Jurkat, Clone E6-1 (cell line): Measurements from ENCODE around the gene SYPL2.

Source experiments
- DNase-seq: peaks from one replicate; pipeline ENCODE4 v3.0.0-alpha.2; 2011; ENCODE audit warnings: low read depth, low spot score
- H3K4me3 ChIP-seq: 2 replicates; pipeline ENCODE4 v1.5.1; 2011; ENCODE audit warnings: mild to moderate bottlenecking, low read length, control low read depth, moderate library complexity

Gene SYPL2

DNA sequence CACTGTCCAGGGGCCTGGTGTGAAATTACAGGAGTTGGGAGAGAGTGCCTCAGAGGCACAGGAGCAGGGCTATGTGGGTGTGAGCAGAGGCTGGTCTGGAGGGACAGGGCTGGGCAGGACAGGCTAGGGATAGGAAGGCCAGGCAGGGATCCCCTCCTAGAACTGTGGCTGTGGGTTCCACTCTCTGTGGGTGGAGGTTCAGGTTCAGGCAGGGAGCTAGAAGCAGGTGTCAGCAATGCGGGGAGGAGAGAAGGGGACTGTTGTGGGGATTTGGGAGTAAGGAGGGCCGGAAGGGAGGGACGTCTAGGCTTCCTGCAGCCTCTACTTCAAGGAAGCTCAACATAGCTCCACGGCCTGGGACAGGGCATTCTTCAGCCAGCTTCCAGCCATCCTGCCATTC, 65.0 kb downstream of the SYPL2 start:
- no peak overlapping the region for H3K4me3 ChIP-seq
- DNase-seq, result no peak
